ENCODE data around the gene NPTX1.
A peak's percentile ranks its signal among the peaks of the same experiment; 100 is the strongest.

NPTX1 gene

GRCh38 chr17:80470603-80471002 is 5.8 kb downstream of the NPTX1 start:
- Histone ChIP-seq H4K20me1 (ENCODE audit: insufficient read depth, low read length) (no peaks in the 10 kb centered on the region), H3K79me2 (ENCODE audit: insufficient read depth, low read length) (no peaks in the 10 kb centered on the region), H3K4me2 (ENCODE audit: insufficient read depth, low read length) (no peak overlapping the region), H3K27ac (ENCODE audit: low read length) (no peak overlapping the region), H3K4me3 (ENCODE audit: low read depth in 1 of 2, low read length in 2 of 2) (no peak overlapping the region), H3K36me3 (ENCODE audit: insufficient read depth, low read length) (no peaks in the 10 kb centered on the region), H3K9ac (ENCODE audit: low read depth, low read length) (no peak overlapping the region), H3K9me3 (ENCODE audit: insufficient read depth, low read length, severe bottlenecking) (no peaks in the 10 kb centered on the region), H3K27me3 (ENCODE audit: insufficient read depth, low read length, poor library complexity) (no peaks in the 10 kb centered on the region), H2AFZ (ENCODE audit: low read depth, low read length) (no peak overlapping the region), H3K4me1 (ENCODE audit: insufficient read depth, low read length) (no peaks in the 10 kb centered on the region)
- ATAC-seq (ENCODE audit: insufficient read depth, low read depth) (no peak), DNase-seq (no peak)
- TF ChIP-seq CTCF (IDR thresholded peaks at IDR 0.05; ENCODE audit: borderline replicate concordance, extremely low read depth, low read length, poor library complexity, severe bottlenecking), result no peak
- TF ChIP-seq EZH2 (IDR thresholded peaks at IDR 0.05; ENCODE audit: borderline replicate concordance, low read depth, low read length, severe bottlenecking), result no peak

- Histone ChIP-seq H3K9ac (ENCODE audit: low read depth, low read length) (no peak overlapping the region), H3K4me2 (ENCODE audit: insufficient read depth, low read length) (no peak overlapping the region), H3K27ac (ENCODE audit: low read length) (no peak overlapping the region), H3K27me3 (ENCODE audit: insufficient read depth, low read length, poor library complexity) (no peaks in the 10 kb centered on the region), H3K4me1 (ENCODE audit: insufficient read depth, low read length) (no peaks in the 10 kb centered on the region), H4K20me1 (ENCODE audit: insufficient read depth, low read length) (no peaks in the 10 kb centered on the region), H3K9me3 (ENCODE audit: insufficient read depth, low read length, severe bottlenecking) (no peaks in the 10 kb centered on the region), H3K36me3 (ENCODE audit: insufficient read depth, low read length) (no peaks in the 10 kb centered on the region), H3K4me3 (ENCODE audit: low read depth in 1 of 2, low read length in 2 of 2) (no peak overlapping the region), H2AFZ (ENCODE audit: low read depth, low read length) (no peak overlapping the region), H3K79me2 (ENCODE audit: insufficient read depth, low read length) (no peaks in the 10 kb centered on the region)
- TF ChIP-seq CTCF (IDR thresholded peaks at IDR 0.05; ENCODE audit: borderline replicate concordance, extremely low read depth, low read length, poor library complexity, severe bottlenecking) (no peak), EZH2 (IDR thresholded peaks at IDR 0.05; ENCODE audit: borderline replicate concordance, low read depth, low read length, severe bottlenecking) (no peak)
- ATAC-seq (ENCODE audit: insufficient read depth, low read depth) (no peak), DNase-seq (no peak)
Measured at GRCh38 chr17:80469667-80470066, 6.7 kb downstream of the NPTX1 start.

DNA sequence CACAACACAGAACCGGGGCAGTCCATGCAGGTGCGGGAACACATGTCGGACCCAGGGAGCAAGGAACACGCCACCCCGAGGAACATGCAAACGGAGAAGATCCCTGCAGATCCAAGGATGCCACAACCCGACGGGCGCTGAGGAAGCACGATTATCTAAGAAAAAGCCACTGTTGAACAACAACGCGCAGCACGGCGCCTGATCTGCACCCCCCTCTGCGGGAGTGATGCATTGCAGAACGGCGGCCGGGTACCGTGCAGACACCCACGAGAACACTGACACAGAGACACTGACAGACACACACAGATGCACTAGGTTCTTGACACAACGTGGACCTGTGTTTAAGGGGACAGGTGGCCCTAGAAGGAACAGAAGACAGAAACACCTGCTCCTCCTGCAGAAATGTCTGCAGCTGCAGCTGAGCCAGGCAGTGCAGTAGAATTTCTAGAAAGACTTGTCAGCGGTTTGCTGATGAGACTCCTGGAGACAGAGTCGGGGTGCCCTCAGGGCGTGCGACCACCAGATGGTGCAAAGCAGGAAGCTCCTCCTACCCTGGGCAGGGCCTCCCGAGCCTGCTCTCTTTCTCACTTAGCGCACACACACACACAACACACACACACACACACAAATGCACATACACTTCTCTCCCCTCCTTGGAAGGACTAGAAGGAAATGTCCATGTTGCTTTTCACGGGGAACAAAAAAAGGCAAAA is 7.5 kb downstream of the NPTX1 start:
- H3K4me1 ChIP-seq (ENCODE audit: insufficient read depth, low read length), result no peaks in the 10 kb centered on the region
- H3K27me3 ChIP-seq (ENCODE audit: insufficient read depth, low read length, poor library complexity), result no peaks in the 10 kb centered on the region
- TF ChIP-seq CTCF (IDR thresholded peaks at IDR 0.05; ENCODE audit: borderline replicate concordance, extremely low read depth, low read length, poor library complexity, severe bottlenecking), result peak; percentile 41
- no peak for TF ChIP-seq EZH2 (IDR thresholded peaks at IDR 0.05; ENCODE audit: borderline replicate concordance, low read depth, low read length, severe bottlenecking)
- peak; percentile 67; the same call in 2 of the 3 replicates for ATAC-seq (ENCODE audit: insufficient read depth, low read depth)
- peak; percentile 31 for DNase-seq
- H2AFZ ChIP-seq (ENCODE audit: low read depth, low read length), result no peak overlapping the region
- no peak overlapping the region for H3K27ac ChIP-seq (ENCODE audit: low read length)
- H4K20me1 ChIP-seq (ENCODE audit: insufficient read depth, low read length), result no peaks in the 10 kb centered on the region
- no peaks in the 10 kb centered on the region for H3K79me2 ChIP-seq (ENCODE audit: insufficient read depth, low read length)
- H3K36me3 ChIP-seq (ENCODE audit: insufficient read depth, low read length), result no peaks in the 10 kb centered on the region
- no peak overlapping the region for H3K9ac ChIP-seq (ENCODE audit: low read depth, low read length)
- H3K4me2 ChIP-seq (ENCODE audit: insufficient read depth, low read length), result no peak overlapping the region
- H3K9me3 ChIP-seq (ENCODE audit: insufficient read depth, low read length, severe bottlenecking), result no peaks in the 10 kb centered on the region
- no peak overlapping the region for H3K4me3 ChIP-seq (ENCODE audit: low read depth in 1 of 2, low read length in 2 of 2)
